ENCODE measurements around the gene RXFP1.

DNA sequence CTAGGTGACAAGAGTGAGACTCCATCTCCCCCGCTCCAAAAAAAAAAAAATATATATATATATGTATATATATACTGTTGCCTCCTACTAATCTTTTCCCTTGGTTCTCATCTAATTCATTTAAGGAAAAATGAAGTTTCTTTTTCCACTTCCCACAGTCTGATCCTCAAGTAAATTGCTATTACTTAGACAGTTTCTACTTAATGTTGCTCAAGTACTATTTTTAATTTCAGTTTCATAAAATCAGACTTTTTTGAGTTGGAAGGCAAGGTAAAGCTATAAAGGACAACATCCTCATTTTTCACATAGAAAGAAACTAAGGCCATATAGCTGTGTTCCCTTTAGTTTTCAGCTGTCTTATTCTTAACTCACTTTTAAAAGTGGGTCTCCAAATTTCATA lies 5.8 kb downstream of the RXFP1 start:
- TF ChIP-seq, protein P1, sequence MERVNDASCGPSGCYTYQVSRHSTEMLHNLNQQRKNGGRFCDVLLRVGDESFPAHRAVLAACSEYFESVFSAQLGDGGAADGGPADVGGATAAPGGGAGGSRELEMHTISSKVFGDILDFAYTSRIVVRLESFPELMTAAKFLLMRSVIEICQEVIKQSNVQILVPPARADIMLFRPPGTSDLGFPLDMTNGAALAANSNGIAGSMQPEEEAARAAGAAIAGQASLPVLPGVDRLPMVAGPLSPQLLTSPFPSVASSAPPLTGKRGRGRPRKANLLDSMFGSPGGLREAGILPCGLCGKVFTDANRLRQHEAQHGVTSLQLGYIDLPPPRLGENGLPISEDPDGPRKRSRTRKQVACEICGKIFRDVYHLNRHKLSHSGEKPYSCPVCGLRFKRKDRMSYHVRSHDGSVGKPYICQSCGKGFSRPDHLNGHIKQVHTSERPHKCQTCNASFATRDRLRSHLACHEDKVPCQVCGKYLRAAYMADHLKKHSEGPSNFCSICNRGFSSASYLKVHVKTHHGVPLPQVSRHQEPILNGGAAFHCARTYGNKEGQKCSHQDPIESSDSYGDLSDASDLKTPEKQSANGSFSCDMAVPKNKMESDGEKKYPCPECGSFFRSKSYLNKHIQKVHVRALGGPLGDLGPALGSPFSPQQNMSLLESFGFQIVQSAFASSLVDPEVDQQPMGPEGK (CRISPR knock-in tag; IDR thresholded peaks at IDR 0.05; ENCODE audit: borderline replicate concordance) = no peak
- TF ChIP-seq ZNF70 (CRISPR knock-in tag; IDR thresholded peaks at IDR 0.05) (no peak), TCF4 (CRISPR knock-in tag; IDR thresholded peaks at IDR 0.05; ENCODE audit: borderline replicate concordance) (no peak), ZFP30 (CRISPR knock-in tag; IDR thresholded peaks at IDR 0.05) (no peak), ZNF565 (CRISPR knock-in tag; conservative IDR thresholded peaks at IDR 0.05; ENCODE audit: low read depth) (no peak), CSDC2 (CRISPR knock-in tag; IDR thresholded peaks at IDR 0.05) (no peak), ISL1 (CRISPR knock-in tag; IDR thresholded peaks at IDR 0.05) (no peak), ZFP3 (CRISPR knock-in tag; IDR thresholded peaks at IDR 0.05) (no peak), RARB (CRISPR knock-in tag; IDR thresholded peaks at IDR 0.05) (no peak), GLIS3 (CRISPR knock-in tag; IDR thresholded peaks at IDR 0.05) (no peak), POU6F1 (CRISPR knock-in tag; IDR thresholded peaks at IDR 0.05; ENCODE audit: borderline replicate concordance, low read depth) (no peak), ZNF8 (CRISPR knock-in tag; IDR thresholded peaks at IDR 0.05) (no peak)
- TF ChIP-seq, protein P2, sequence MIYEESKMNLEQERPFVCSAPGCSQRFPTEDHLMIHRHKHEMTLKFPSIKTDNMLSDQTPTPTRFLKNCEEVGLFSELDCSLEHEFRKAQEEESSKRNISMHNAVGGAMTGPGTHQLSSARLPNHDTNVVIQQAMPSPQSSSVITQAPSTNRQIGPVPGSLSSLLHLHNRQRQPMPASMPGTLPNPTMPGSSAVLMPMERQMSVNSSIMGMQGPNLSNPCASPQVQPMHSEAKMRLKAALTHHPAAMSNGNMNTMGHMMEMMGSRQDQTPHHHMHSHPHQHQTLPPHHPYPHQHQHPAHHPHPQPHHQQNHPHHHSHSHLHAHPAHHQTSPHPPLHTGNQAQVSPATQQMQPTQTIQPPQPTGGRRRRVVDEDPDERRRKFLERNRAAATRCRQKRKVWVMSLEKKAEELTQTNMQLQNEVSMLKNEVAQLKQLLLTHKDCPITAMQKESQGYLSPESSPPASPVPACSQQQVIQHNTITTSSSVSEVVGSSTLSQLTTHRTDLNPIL (CRISPR knock-in tag; IDR thresholded peaks at IDR 0.05; ENCODE audit: low read depth) = no peak
- TF ChIP-seq, protein P3, sequence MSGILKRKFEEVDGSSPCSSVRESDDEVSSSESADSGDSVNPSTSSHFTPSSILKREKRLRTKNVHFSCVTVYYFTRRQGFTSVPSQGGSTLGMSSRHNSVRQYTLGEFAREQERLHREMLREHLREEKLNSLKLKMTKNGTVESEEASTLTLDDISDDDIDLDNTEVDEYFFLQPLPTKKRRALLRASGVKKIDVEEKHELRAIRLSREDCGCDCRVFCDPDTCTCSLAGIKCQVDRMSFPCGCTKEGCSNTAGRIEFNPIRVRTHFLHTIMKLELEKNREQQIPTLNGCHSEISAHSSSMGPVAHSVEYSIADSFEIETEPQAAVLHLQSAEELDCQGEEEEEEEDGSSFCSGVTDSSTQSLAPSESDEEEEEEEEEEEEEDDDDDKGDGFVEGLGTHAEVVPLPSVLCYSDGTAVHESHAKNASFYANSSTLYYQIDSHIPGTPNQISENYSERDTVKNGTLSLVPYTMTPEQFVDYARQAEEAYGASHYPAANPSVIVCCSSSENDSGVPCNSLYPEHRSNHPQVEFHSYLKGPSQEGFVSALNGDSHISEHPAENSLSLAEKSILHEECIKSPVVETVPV (CRISPR knock-in tag; IDR thresholded peaks at IDR 0.05) = no peak

All from SK-N-SH treated with all-trans-retinoic acid at 6 μM for 48 hours (cell line).